ENCODE results near the gene NSUN2.

DNA sequence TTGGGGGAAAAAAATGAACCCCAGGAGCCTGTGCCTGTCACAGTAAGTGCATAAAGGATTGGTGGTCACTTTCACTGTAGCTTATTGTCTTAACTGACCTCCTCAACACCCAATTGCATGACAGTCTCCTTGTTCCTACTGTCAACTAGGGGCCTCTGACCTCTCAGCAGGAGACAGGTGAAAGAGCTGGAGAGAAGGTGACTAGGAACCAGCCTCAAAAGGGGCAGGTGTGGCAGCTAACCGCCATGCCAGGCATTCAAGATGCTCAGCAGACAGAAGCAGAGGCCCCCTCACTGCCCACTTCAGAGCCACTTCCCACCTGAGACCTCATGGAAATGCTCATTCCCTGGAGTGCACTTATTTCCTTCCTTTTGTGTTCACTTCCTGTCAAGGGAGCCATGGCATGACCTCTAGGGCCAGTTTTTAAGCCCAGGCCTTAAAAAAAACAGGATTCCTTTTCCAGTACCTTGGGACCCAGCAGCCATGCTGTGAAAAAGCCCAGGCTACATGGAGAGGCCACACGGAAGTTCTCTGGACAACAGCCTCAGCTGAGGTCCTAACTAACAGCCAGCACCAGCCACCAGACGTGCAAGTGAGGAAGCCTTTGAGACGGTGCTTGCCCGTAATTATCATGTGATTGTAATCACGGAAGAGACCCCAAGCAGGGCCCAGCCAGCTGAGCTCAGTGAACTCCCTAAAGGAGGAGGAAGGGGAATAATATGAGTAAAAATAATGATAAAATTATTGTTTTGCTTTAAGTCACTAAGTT lies 74.9 kb downstream of the NSUN2 start:
- TF ChIP-seq EZH2phosphoT487 (IDR thresholded peaks at IDR 0.05; ENCODE audit: low read length): no peak
- no peak for TF ChIP-seq CTCF (IDR thresholded peaks at IDR 0.05; ENCODE audit: low read length)
- TF ChIP-seq EZH2 (optimal IDR thresholded peaks at IDR 0.05; ENCODE audit: low read depth, low read length): no peak
